Suprapubic skin (tissue), 4 donors: Measurements from ENCODE around the gene AIDA. TPM values are rescaled to one million over a fixed set of nuclear protein-coding genes. Genes with fewer than 3 reads are reported as not detected.
"Not testable (repeated sequence)": the region's sequence is repeated elsewhere in the genome, so short reads cannot be mapped to it uniquely, and the experiment has no call there.

Experiments used
- DNase-seq, 2 donors: peaks; one replicate each; pipeline ENCODE4 v3.0.0-alpha.2; 2019; ENCODE audit warnings: low spot score in 2 of 2
- H3K27ac ChIP-seq: fragments of 200-600 bp; sonication (generic); one replicate; pipeline ENCODE4 v1.5.1; 2019
- H3K27me3 ChIP-seq: fragments of 200-600 bp; sonication (generic); one replicate; pipeline ENCODE4 v1.5.1; 2019
- H3K36me3 ChIP-seq: fragments of 200-600 bp; sonication (generic); one replicate; pipeline ENCODE4 v1.5.1; 2019
- H3K4me1 ChIP-seq: fragments of 200-600 bp; sonication (generic); one replicate; pipeline ENCODE4 v1.5.1; 2019
- H3K4me3 ChIP-seq: fragments of 200-600 bp; sonication (generic); one replicate; pipeline ENCODE4 v1.5.1; 2019; ENCODE audit warnings: mild to moderate bottlenecking
- H3K9me3 ChIP-seq: fragments of 200-600 bp; sonication (generic); one replicate; pipeline ENCODE4 v1.5.1; 2019
- CTCF ChIP-seq, 2 donors: fragments of 200-600 bp in 1 of 2; fragments of 450-650 bp in 1 of 2; sonication (generic) in 1 of 2; IDR thresholded peaks; one replicate each; pipeline ENCODE4 v1.5.1; 2016 to 2019; ENCODE audit warnings: antibody characterized with exemption in 2 of 2, mild to moderate bottlenecking in 1 of 2, moderate library complexity in 1 of 2
- EP300 ChIP-seq: sonication (generic); formaldehyde crosslinking; IDR thresholded peaks from one replicate; pipeline ENCODE4 v1.6.1; 2017; ENCODE audit warnings: antibody characterized with exemption
- POLR2A ChIP-seq, 2 donors: fragments of 450-650 bp; IDR thresholded peaks; one replicate each; pipeline ENCODE4 v1.6.1; 2017; ENCODE audit warnings: antibody characterized with exemption in 2 of 2, mild to moderate bottlenecking in 2 of 2, moderate library complexity in 2 of 2
- POLR2AphosphoS5 ChIP-seq, 3 donors: sonication (generic); formaldehyde crosslinking; IDR thresholded peaks; one replicate each; pipeline ENCODE4 v1.6.1; 2017; ENCODE audit warnings: antibody characterized with exemption in 3 of 3
- WGBS: methylation state at CpG from one replicate; pipeline ENCODE4 v1.1.5; 2018; 5-methylcytosine and 5-hydroxymethylcytosine counted together
- total RNA-seq, 4 donors: library from RNA; depleted of rRNA; stranded (reverse); fragments of >200 nt; gene quantifications; one replicate each; pipeline ENCODE4 v1.1.0, GENCODE V29; 2016

AIDA gene
- total RNA-seq, 4 donors from 2014 or later = 27.1 to 31.3 (median 29.1) TPM

GRCh38 chr1:222696741-222697140 is 15.6 kb downstream of the AIDA start:
- WGBS = 95% methylated on average over 8 of the region's 8 CpGs
- H3K36me3 ChIP-seq = peaks cover 32% of the 10 kb centered on the region

GRCh38 chr1:222694927-222695326 is 17.4 kb downstream of the AIDA start:
- 85% methylated on average over 5 of the region's 5 CpGs for WGBS

More at GRCh38 chr1:222696741-222697140, 15.6 kb downstream of the AIDA start:
- Histone ChIP-seq H3K4me3 (no peak overlapping the region), H3K27me3 (no peaks in the 10 kb centered on the region), H3K27ac (no peak overlapping the region), H3K9me3 (no peaks in the 10 kb centered on the region), H3K4me1 (no peaks in the 10 kb centered on the region)
- TF ChIP-seq POLR2A (IDR thresholded peaks at IDR 0.05) (no peak), CTCF (IDR thresholded peaks at IDR 0.05) (no peak), POLR2AphosphoS5 (IDR thresholded peaks at IDR 0.05) (no peak), EP300 (no peak)
- no peak for DNase-seq

GRCh38 chr1:222691016-222691415 is 21.3 kb downstream of the AIDA start:
- H3K27ac ChIP-seq = no peak overlapping the region
- no peaks in the 10 kb centered on the region for H3K9me3 ChIP-seq
- no peaks in the 10 kb centered on the region for H3K27me3 ChIP-seq
- H3K4me1 ChIP-seq = no peaks in the 10 kb centered on the region
- H3K36me3 ChIP-seq = peaks cover 23% of the 10 kb centered on the region
- DNase-seq = no peak
- whole genome bisulfite sequencing = 85% methylated on average over 1 of the region's 1 CpG
- H3K4me3 ChIP-seq = no peak overlapping the region
- TF ChIP-seq CTCF (IDR thresholded peaks at IDR 0.05) (no peak), EP300 (no peak), POLR2AphosphoS5 (IDR thresholded peaks at IDR 0.05) (no peak), POLR2A (IDR thresholded peaks at IDR 0.05) (no peak)

More at GRCh38 chr1:222694927-222695326, 17.4 kb downstream of the AIDA start:
- no peaks in the 10 kb centered on the region for H3K4me1 ChIP-seq
- DNase-seq = no peak
- no peaks in the 10 kb centered on the region for H3K9me3 ChIP-seq
- H3K4me3 ChIP-seq = no peak overlapping the region
- no peak overlapping the region for H3K27ac ChIP-seq
- TF ChIP-seq EP300 = no peak
- TF ChIP-seq POLR2A (IDR thresholded peaks at IDR 0.05) = no peak
- no peak for TF ChIP-seq POLR2AphosphoS5 (IDR thresholded peaks at IDR 0.05)
- TF ChIP-seq CTCF (IDR thresholded peaks at IDR 0.05) = no peak
- peaks cover 19% of the 10 kb centered on the region for H3K36me3 ChIP-seq
- no peaks in the 10 kb centered on the region for H3K27me3 ChIP-seq

GRCh38 chr1:222680080-222680479 is 32.2 kb downstream of the AIDA start:
- Histone ChIP-seq H3K9me3 (no peaks in the 10 kb centered on the region), H3K36me3 (peaks cover 25% of the 10 kb centered on the region), H3K27ac (no peak overlapping the region), H3K27me3 (no peaks in the 10 kb centered on the region), H3K4me3 (no peak overlapping the region), H3K4me1 (no peaks in the 10 kb centered on the region)
- 91% methylated on average over 1 of the region's 1 CpG for WGBS
- DNase-seq = no peak
- TF ChIP-seq POLR2AphosphoS5 (IDR thresholded peaks at IDR 0.05) (no peak), EP300 (no peak), POLR2A (IDR thresholded peaks at IDR 0.05) (no peak), CTCF (IDR thresholded peaks at IDR 0.05) (no peak)

GRCh38 chr1:222670110-222670509 is 42.2 kb downstream of the AIDA start:
- Histone ChIP-seq H3K27ac (no peak overlapping the region), H3K36me3 (peaks cover 58% of the 10 kb centered on the region), H3K27me3 (no peaks in the 10 kb centered on the region), H3K4me3 (no peak overlapping the region), H3K4me1 (no peaks in the 10 kb centered on the region), H3K9me3 (no peaks in the 10 kb centered on the region)
- TF ChIP-seq POLR2AphosphoS5 (IDR thresholded peaks at IDR 0.05) (no peak), EP300 (no peak), CTCF (IDR thresholded peaks at IDR 0.05) (no peak), POLR2A (IDR thresholded peaks at IDR 0.05) (no peak)
- 97% methylated on average over 1 of the region's 1 CpG for WGBS
- DNase-seq = no peak

- WGBS = 83% methylated on average over 1 of the region's 2 CpGs
- H3K36me3 ChIP-seq = peaks cover 58% of the 10 kb centered on the region
- not testable (repeated sequence) for H3K4me3 ChIP-seq, H3K27ac ChIP-seq, H3K27me3 ChIP-seq, H3K9me3 ChIP-seq, DNase-seq, H3K4me1 ChIP-seq
Measured at GRCh38 chr1:222669107-222669506, 43.2 kb downstream of the AIDA start.

- not testable (repeated sequence) for H3K27ac ChIP-seq, H3K4me3 ChIP-seq, H3K27me3 ChIP-seq, DNase-seq, H3K4me1 ChIP-seq, H3K9me3 ChIP-seq
- peaks cover 60% of the 10 kb centered on the region for H3K36me3 ChIP-seq
- WGBS = 90% methylated on average over 2 of the region's 4 CpGs
Measured at GRCh38 chr1:222668184-222668583, 44.1 kb downstream of the AIDA start.
